Thoracic aorta (tissue), 2 donors: ENCODE measurements around the gene PDE4D. TPM values are rescaled to one million over a fixed set of nuclear protein-coding genes. Genes with fewer than 3 reads are reported as not detected.

Experiments used
- ATAC-seq: fragments of 150-250 bp; one replicate; pipeline ENCODE4 v1.8.0; 2017; ENCODE audit warnings: low read depth; ENCODE audit not compliant: insufficient number of reproducible peaks, low FRiP score
- DNase-seq: peaks from one replicate; pipeline ENCODE4 v3.0.0-alpha.2; 2020; ENCODE audit warnings: low spot score
- H3K27ac ChIP-seq, 2 donors: fragments of 200-600 bp; sonication (generic); 1 replicate in 1 of 2; 2 replicates in 1 of 2; pipeline ENCODE4 v1.5.1; 2016; ENCODE audit warnings: mild to moderate bottlenecking in 2 of 2, moderate library complexity in 2 of 2
- H3K27me3 ChIP-seq: fragments of 200-600 bp; sonication (generic); replicated peaks from 2 replicates; pipeline ENCODE4 v1.6.0; 2016; ENCODE audit warnings: mild to moderate bottlenecking; ENCODE audit not compliant: insufficient read depth
- H3K36me3 ChIP-seq: fragments of 200-600 bp; sonication (generic); one replicate; pipeline ENCODE4 v1.5.1; 2016
- H3K4me1 ChIP-seq, 2 donors: fragments of 200-600 bp; sonication (generic); 1 replicate in 1 of 2; 2 replicates in 1 of 2; pipeline versions ENCODE4 v1.5.1 to v1.6.0; 2016; ENCODE audit warnings: low read depth in 2 of 2, mild to moderate bottlenecking in 1 of 2; ENCODE audit not compliant: control insufficient read depth in 1 of 2
- H3K4me3 ChIP-seq: fragments of 200-600 bp; sonication (generic); 2 replicates; pipeline ENCODE4 v1.5.1; 2016; ENCODE audit warnings: mild to moderate bottlenecking
- H3K9me3 ChIP-seq: fragments of 200-600 bp; sonication (generic); 2 replicates; pipeline ENCODE4 v1.5.1; 2016
- total RNA-seq, 2 donors: library from RNA; depleted of rRNA; stranded (reverse); fragments of >200 nt; gene quantifications; one replicate each; pipeline versions ENCODE4 v1.1.0 to v1.2.3, GENCODE V29; 2016
- TF ChIP-seq, protein P1 (sequence below): fragments of 200-600 bp; sonication (generic); IDR thresholded peaks from one replicate; pipeline ENCODE4 v1.5.1; 2019; ENCODE audit warnings: antibody characterized with exemption

PDE4D gene
- total RNA-seq, 2 donors from 2014 or later, result 34.0 to 85.8 TPM

DNA sequence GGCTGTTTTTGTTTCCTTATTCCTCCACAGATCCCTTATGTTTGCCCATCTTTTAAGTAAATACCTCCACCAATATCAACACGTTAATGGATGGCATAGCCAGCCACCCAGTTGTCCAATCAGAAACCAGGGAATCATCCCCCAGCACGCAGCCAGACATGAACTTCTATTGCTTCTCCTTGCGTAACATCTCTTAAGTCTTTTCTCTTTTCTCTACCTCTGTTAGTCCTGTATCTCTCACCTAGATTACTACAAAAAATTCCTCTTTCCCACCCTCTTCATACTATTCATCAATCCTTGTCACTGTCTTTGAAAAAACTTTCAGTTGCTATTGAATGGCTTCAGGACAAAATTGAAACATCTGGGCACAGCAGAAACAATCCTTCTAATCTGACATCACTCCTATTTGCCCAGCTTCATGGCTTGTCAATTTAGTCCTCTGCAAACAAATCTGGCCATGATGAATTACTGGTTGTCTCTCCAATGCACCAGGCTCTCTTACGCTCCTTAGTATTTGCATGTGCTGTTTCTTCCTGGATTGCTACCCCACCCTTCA lies 961.4 kb downstream of the PDE4D start:
- no peaks in the 10 kb centered on the region for H3K36me3 ChIP-seq
- H3K27ac ChIP-seq, result no peak overlapping the region
- H3K27me3 ChIP-seq, result no peaks in the 10 kb centered on the region
- no peak for DNase-seq
- no peak for ATAC-seq
- H3K4me1 ChIP-seq, result no peaks in the 10 kb centered on the region
- no peaks in the 10 kb centered on the region for H3K9me3 ChIP-seq
- no peak overlapping the region for H3K4me3 ChIP-seq
- TF ChIP-seq, protein P1, sequence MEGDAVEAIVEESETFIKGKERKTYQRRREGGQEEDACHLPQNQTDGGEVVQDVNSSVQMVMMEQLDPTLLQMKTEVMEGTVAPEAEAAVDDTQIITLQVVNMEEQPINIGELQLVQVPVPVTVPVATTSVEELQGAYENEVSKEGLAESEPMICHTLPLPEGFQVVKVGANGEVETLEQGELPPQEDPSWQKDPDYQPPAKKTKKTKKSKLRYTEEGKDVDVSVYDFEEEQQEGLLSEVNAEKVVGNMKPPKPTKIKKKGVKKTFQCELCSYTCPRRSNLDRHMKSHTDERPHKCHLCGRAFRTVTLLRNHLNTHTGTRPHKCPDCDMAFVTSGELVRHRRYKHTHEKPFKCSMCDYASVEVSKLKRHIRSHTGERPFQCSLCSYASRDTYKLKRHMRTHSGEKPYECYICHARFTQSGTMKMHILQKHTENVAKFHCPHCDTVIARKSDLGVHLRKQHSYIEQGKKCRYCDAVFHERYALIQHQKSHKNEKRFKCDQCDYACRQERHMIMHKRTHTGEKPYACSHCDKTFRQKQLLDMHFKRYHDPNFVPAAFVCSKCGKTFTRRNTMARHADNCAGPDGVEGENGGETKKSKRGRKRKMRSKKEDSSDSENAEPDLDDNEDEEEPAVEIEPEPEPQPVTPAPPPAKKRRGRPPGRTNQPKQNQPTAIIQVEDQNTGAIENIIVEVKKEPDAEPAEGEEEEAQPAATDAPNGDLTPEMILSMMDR, result no peak

DNA sequence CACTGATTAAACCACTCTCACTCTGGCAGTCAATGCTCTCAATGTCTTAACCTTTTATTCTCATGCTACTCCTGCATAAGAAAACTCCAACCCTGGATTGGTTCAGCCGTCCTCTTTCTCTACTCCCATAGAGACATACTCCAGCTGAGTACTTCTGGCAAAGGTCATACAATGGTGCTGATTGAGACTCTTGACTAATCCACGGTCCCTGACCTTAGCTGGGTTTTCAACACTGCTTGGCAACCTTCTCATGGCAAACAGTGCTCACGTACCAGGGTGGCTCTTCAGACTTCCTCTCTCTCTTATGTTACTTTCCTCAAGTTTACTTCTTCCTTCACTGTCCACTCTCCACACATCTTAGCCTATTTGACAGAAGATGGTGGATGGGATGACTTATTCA lies 963.0 kb downstream of the PDE4D start:
- TF ChIP-seq, protein P1, result no peak
- no peak for ATAC-seq

DNA sequence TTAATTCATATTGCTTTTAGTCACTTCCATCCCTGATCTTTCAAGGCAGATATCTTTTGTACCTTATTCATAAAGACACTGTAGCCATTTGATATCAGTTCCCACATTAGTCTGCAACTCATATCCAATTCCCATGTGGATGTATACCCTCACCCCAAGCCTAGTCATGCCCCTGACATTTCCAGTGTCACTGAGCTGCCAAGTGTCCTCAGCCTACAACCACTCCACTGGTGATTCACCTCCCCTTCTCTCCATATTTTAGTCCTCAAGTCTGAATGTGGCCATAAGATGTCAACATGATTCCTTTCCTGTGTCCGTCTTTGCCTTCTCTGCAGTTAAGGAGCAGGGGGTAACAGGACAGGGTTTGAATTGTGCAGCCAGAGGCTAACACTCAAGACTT lies 963.8 kb downstream of the PDE4D start:
- H3K4me3 ChIP-seq, result no peak overlapping the region
- H3K36me3 ChIP-seq, result no peaks in the 10 kb centered on the region
- ATAC-seq (no peak), DNase-seq (no peak)
- H3K4me1 ChIP-seq, result peaks cover 12 to 24% of the 10 kb centered on the region in 2 donors
- H3K27me3 ChIP-seq, result no peaks in the 10 kb centered on the region
- TF ChIP-seq, protein P1, result no peak
- no peak overlapping the region for H3K27ac ChIP-seq
- H3K9me3 ChIP-seq, result no peaks in the 10 kb centered on the region

More for the DNA sequence above, 963.0 kb downstream of the PDE4D start:
- Histone ChIP-seq H3K4me3 (no peak overlapping the region), H3K27me3 (no peaks in the 10 kb centered on the region), H3K4me1 (peaks cover 7 to 16% of the 10 kb centered on the region in 2 donors), H3K27ac (no peak overlapping the region), H3K36me3 (no peaks in the 10 kb centered on the region), H3K9me3 (no peaks in the 10 kb centered on the region)
- no peak for DNase-seq

GRCh38 chr5:58927938-58928337 lies 965.6 kb downstream of the PDE4D start:
- no peaks in the 10 kb centered on the region for H3K9me3 ChIP-seq
- ATAC-seq (no peak), DNase-seq (no peak)
- no peaks in the 10 kb centered on the region for H3K36me3 ChIP-seq
- H3K27ac ChIP-seq, result no peak overlapping the region
- TF ChIP-seq, protein P1, result no peak
- no peak overlapping the region for H3K4me3 ChIP-seq
- H3K27me3 ChIP-seq, result no peaks in the 10 kb centered on the region
- H3K4me1 ChIP-seq, result peaks cover 28 to 42% of the 10 kb centered on the region in 2 donors

- TF ChIP-seq, protein P1, result no peak
- Histone ChIP-seq H3K27me3 (no peaks in the 10 kb centered on the region), H3K4me1 (peaks cover 29 to 46% of the 10 kb centered on the region in 2 donors), H3K4me3 (no peak overlapping the region), H3K36me3 (no peaks in the 10 kb centered on the region), H3K9me3 (no peaks in the 10 kb centered on the region), H3K27ac (no peak overlapping the region)
- ATAC-seq (no peak), DNase-seq (no peak)
Observed at GRCh38 chr5:58927181-58927580, 966.3 kb downstream of the PDE4D start.
